Measurements from ENCODE around the gene MAP3K3. TPM values are rescaled to one million over a fixed set of nuclear protein-coding genes. Genes with fewer than 3 reads are reported as not detected.

MAP3K3 gene
- polyA plus RNA-seq, 1 donor: 16.5 TPM

- Histone ChIP-seq H3K27ac (ENCODE audit: low read length) (no peak overlapping the region), H3K9me3 (ENCODE audit: control insufficient read depth, low read depth, low read length) (peaks cover 11% of the 10 kb centered on the region), H3K27me3 (ENCODE audit: control insufficient read depth, insufficient read depth, low read length) (peaks cover 20% of the 10 kb centered on the region), H3K4me1 (ENCODE audit: control insufficient read depth, insufficient read depth, low read length) (peaks cover 8% of the 10 kb centered on the region), H3K4me3 (ENCODE audit: low read length) (peak overlapping the region; percentile 43), H3K36me3 (ENCODE audit: control insufficient read depth, insufficient read depth, low read length) (peaks cover 21% of the 10 kb centered on the region)
- DNase-seq: no peak
- no CpG with 5 or more reads among the region's 24 CpGs for WGBS (ENCODE audit: insufficient coverage, low lambda C conversion rate)
These were observed 76.2 kb downstream of the MAP3K3 start for GRCh38 chr17:63698381-63698885.

GRCh38 chr17:63698886-63699637 is 76.8 kb downstream of the MAP3K3 start:
- no CpG with 5 or more reads among the region's 45 CpGs for WGBS (ENCODE audit: insufficient coverage, low lambda C conversion rate)
- no peak overlapping the region for H3K27ac ChIP-seq (ENCODE audit: low read length)
- peaks cover 20% of the 10 kb centered on the region for H3K27me3 ChIP-seq (ENCODE audit: control insufficient read depth, insufficient read depth, low read length)
- H3K9me3 ChIP-seq (ENCODE audit: control insufficient read depth, low read depth, low read length): peaks cover 11% of the 10 kb centered on the region
- peak in 1 of 2 donors; percentile 46 for DNase-seq
- H3K36me3 ChIP-seq (ENCODE audit: control insufficient read depth, insufficient read depth, low read length): peaks cover 21% of the 10 kb centered on the region
- peaks cover 8% of the 10 kb centered on the region for H3K4me1 ChIP-seq (ENCODE audit: control insufficient read depth, insufficient read depth, low read length)
- peak overlapping the region; percentile 43 for H3K4me3 ChIP-seq (ENCODE audit: low read length)

GRCh38 chr17:63699638-63700527 is 77.7 kb downstream of the MAP3K3 start, which contains the start of gene LIMD2:
Gene LIMD2 (minus strand): TSS chr17:63700125. CDS start chr17:63699298, 827 bp downstream.
- Histone ChIP-seq H3K36me3 (ENCODE audit: control insufficient read depth, insufficient read depth, low read length) (peaks cover 26% of the 10 kb centered on the region), H3K27me3 (ENCODE audit: control insufficient read depth, insufficient read depth, low read length) (peaks cover 20% of the 10 kb centered on the region), H3K27ac (ENCODE audit: low read length) (peak within 1 kb of the TSS; percentile 38), H3K4me1 (ENCODE audit: control insufficient read depth, insufficient read depth, low read length) (peaks cover 8% of the 10 kb centered on the region), H3K4me3 (ENCODE audit: low read length) (peak within 1 kb of the TSS; percentile 43), H3K9me3 (ENCODE audit: control insufficient read depth, low read depth, low read length) (peaks cover 11% of the 10 kb centered on the region)
- peak in 1 of 2 donors; percentile 48 for DNase-seq
- WGBS (ENCODE audit: insufficient coverage, low lambda C conversion rate): no CpG with 5 or more reads among the region's 133 CpGs

- no CpG with 5 or more reads among the region's 88 CpGs for WGBS (ENCODE audit: insufficient coverage, low lambda C conversion rate)
- Histone ChIP-seq H3K27me3 (ENCODE audit: control insufficient read depth, insufficient read depth, low read length) (peaks cover 20% of the 10 kb centered on the region), H3K36me3 (ENCODE audit: control insufficient read depth, insufficient read depth, low read length) (peaks cover 29% of the 10 kb centered on the region), H3K4me3 (ENCODE audit: low read length) (peak overlapping the region; percentile 32), H3K27ac (ENCODE audit: low read length) (peak overlapping the region; percentile 38), H3K4me1 (ENCODE audit: control insufficient read depth, insufficient read depth, low read length) (peaks cover 8% of the 10 kb centered on the region), H3K9me3 (ENCODE audit: control insufficient read depth, low read depth, low read length) (peaks cover 11% of the 10 kb centered on the region)
- peak in 1 of 2 donors; percentile 36 for DNase-seq
These were observed 78.6 kb downstream of the MAP3K3 start for GRCh38 chr17:63700528-63701455.

GRCh38 chr17:63701456-63701820 is 79.2 kb downstream of the MAP3K3 start:
- Histone ChIP-seq H3K9me3 (ENCODE audit: control insufficient read depth, low read depth, low read length) (peaks cover 11% of the 10 kb centered on the region), H3K4me3 (ENCODE audit: low read length) (peak overlapping the region; percentile 26), H3K4me1 (ENCODE audit: control insufficient read depth, insufficient read depth, low read length) (peaks cover 8% of the 10 kb centered on the region), H3K27me3 (ENCODE audit: control insufficient read depth, insufficient read depth, low read length) (peaks cover 20% of the 10 kb centered on the region), H3K36me3 (ENCODE audit: control insufficient read depth, insufficient read depth, low read length) (peaks cover 29% of the 10 kb centered on the region), H3K27ac (ENCODE audit: low read length) (peak overlapping the region; percentile 38)
- no CpG with 5 or more reads among the region's 10 CpGs for WGBS (ENCODE audit: insufficient coverage, low lambda C conversion rate)
- DNase-seq: no peak

GRCh38 chr17:63701868-63702720 is 79.9 kb downstream of the MAP3K3 start:
- WGBS (ENCODE audit: insufficient coverage, low lambda C conversion rate): no CpG with 5 or more reads among the region's 19 CpGs
- Histone ChIP-seq H3K4me1 (ENCODE audit: control insufficient read depth, insufficient read depth, low read length) (peaks cover 8% of the 10 kb centered on the region), H3K27me3 (ENCODE audit: control insufficient read depth, insufficient read depth, low read length) (peaks cover 20% of the 10 kb centered on the region), H3K4me3 (ENCODE audit: low read length) (no peak overlapping the region), H3K36me3 (ENCODE audit: control insufficient read depth, insufficient read depth, low read length) (peaks cover 33% of the 10 kb centered on the region), H3K9me3 (ENCODE audit: control insufficient read depth, low read depth, low read length) (peaks cover 11% of the 10 kb centered on the region), H3K27ac (ENCODE audit: low read length) (no peak overlapping the region)
- DNase-seq: no peak

GRCh38 chr17:63702721-63703015 is 80.5 kb downstream of the MAP3K3 start:
- no peak overlapping the region for H3K27ac ChIP-seq (ENCODE audit: low read length)
- no CpG with 5 or more reads among the region's 6 CpGs for WGBS (ENCODE audit: insufficient coverage, low lambda C conversion rate)
- peaks cover 8% of the 10 kb centered on the region for H3K4me1 ChIP-seq (ENCODE audit: control insufficient read depth, insufficient read depth, low read length)
- peaks cover 20% of the 10 kb centered on the region for H3K27me3 ChIP-seq (ENCODE audit: control insufficient read depth, insufficient read depth, low read length)
- H3K9me3 ChIP-seq (ENCODE audit: control insufficient read depth, low read depth, low read length): peaks cover 11% of the 10 kb centered on the region
- peaks cover 34% of the 10 kb centered on the region for H3K36me3 ChIP-seq (ENCODE audit: control insufficient read depth, insufficient read depth, low read length)
- no peak overlapping the region for H3K4me3 ChIP-seq (ENCODE audit: low read length)
- no peak for DNase-seq

- H3K27ac ChIP-seq (ENCODE audit: low read length): no peak overlapping the region
- no peak for DNase-seq
- peaks cover 20% of the 10 kb centered on the region for H3K27me3 ChIP-seq (ENCODE audit: control insufficient read depth, insufficient read depth, low read length)
- WGBS (ENCODE audit: insufficient coverage, low lambda C conversion rate): 90% methylated on average over 2 of the region's 5 CpGs
- peaks cover 8% of the 10 kb centered on the region for H3K4me1 ChIP-seq (ENCODE audit: control insufficient read depth, insufficient read depth, low read length)
- peaks cover 34% of the 10 kb centered on the region for H3K36me3 ChIP-seq (ENCODE audit: control insufficient read depth, insufficient read depth, low read length)
- H3K9me3 ChIP-seq (ENCODE audit: control insufficient read depth, low read depth, low read length): peaks cover 11% of the 10 kb centered on the region
- H3K4me3 ChIP-seq (ENCODE audit: low read length): no peak overlapping the region
These were observed 80.8 kb downstream of the MAP3K3 start for GRCh38 chr17:63703029-63703428.

- peaks cover 36% of the 10 kb centered on the region for H3K36me3 ChIP-seq (ENCODE audit: control insufficient read depth, insufficient read depth, low read length)
- no peak overlapping the region for H3K4me3 ChIP-seq (ENCODE audit: low read length)
- H3K27ac ChIP-seq (ENCODE audit: low read length): no peak overlapping the region
- no peak for DNase-seq
- peaks cover 8% of the 10 kb centered on the region for H3K4me1 ChIP-seq (ENCODE audit: control insufficient read depth, insufficient read depth, low read length)
- WGBS (ENCODE audit: insufficient coverage, low lambda C conversion rate): 94% methylated on average over 2 of the region's 16 CpGs
- H3K9me3 ChIP-seq (ENCODE audit: control insufficient read depth, low read depth, low read length): peaks cover 11% of the 10 kb centered on the region
- peaks cover 16% of the 10 kb centered on the region for H3K27me3 ChIP-seq (ENCODE audit: control insufficient read depth, insufficient read depth, low read length)
These were observed 81.5 kb downstream of the MAP3K3 start for GRCh38 chr17:63703556-63704258.

All from large intestine (tissue), 3 donors.